H9 (cell line): ENCODE data around the gene UNC5B. TPM values are rescaled to one million over a fixed set of nuclear protein-coding genes. Genes with fewer than 3 reads are reported as not detected.

ENCODE experiments used
- DNase-seq: peaks from one replicate; pipeline ENCODE4 v3.0.0-alpha.2; 2017
- H2AFZ ChIP-seq: one replicate; pipeline ENCODE4 v1.6.1; 2013; ENCODE audit warnings: mild to moderate bottlenecking, low read length, control low read depth, moderate library complexity
- H2AK5ac ChIP-seq: 2 replicates; pipeline ENCODE4 v1.6.1; 2013; ENCODE audit warnings: low read length, control low read depth, mixed read lengths; ENCODE audit not compliant: insufficient read length
- H2BK120ac ChIP-seq: one replicate; pipeline ENCODE4 v1.6.1; 2013; ENCODE audit warnings: low read depth, mild to moderate bottlenecking, low read length, control low read depth, inconsistent platforms; ENCODE audit not compliant: poor library complexity, severe bottlenecking
- H2BK12ac ChIP-seq: 2 replicates; pipeline ENCODE4 v1.6.1; 2013; ENCODE audit warnings: low read length, control low read depth, mixed read lengths, low read depth; ENCODE audit not compliant: insufficient read length
- H2BK15ac ChIP-seq: 2 replicates; pipeline ENCODE4 v1.6.1; 2013; ENCODE audit warnings: low read depth, low read length, control low read depth
- H2BK20ac ChIP-seq: one replicate; pipeline ENCODE4 v1.6.1; 2013; ENCODE audit warnings: low read depth, mild to moderate bottlenecking, low read length, control low read depth, inconsistent platforms; ENCODE audit not compliant: poor library complexity, severe bottlenecking
- H2BK5ac ChIP-seq: 2 replicates; pipeline ENCODE4 v1.6.1; 2013; ENCODE audit warnings: low read length, control low read depth, mixed read lengths; ENCODE audit not compliant: insufficient read length
- H3K14ac ChIP-seq: 2 replicates; pipeline ENCODE4 v1.6.1; 2013; ENCODE audit warnings: low read length, control low read depth; ENCODE audit not compliant: insufficient read depth
- H3K18ac ChIP-seq: 2 replicates; pipeline ENCODE4 v1.6.1; 2013; ENCODE audit warnings: low read depth, mild to moderate bottlenecking, mixed read lengths, low read length, control low read depth; ENCODE audit not compliant: insufficient read length
- H3K23ac ChIP-seq: 2 replicates; pipeline ENCODE4 v1.6.1; 2013; ENCODE audit warnings: low read length, control low read depth, mixed read lengths, low read depth; ENCODE audit not compliant: insufficient read length
- H3K23me2 ChIP-seq: 2 replicates; pipeline ENCODE4 v1.6.1; 2013; ENCODE audit warnings: low read depth, mild to moderate bottlenecking, mixed read lengths, low read length, control low read depth; ENCODE audit not compliant: insufficient read length, poor library complexity, severe bottlenecking
- H3K27ac ChIP-seq: 2 replicates; pipeline ENCODE4 v1.5.1; 2013; ENCODE audit warnings: low read length, control low read depth, mixed read lengths, low read depth; ENCODE audit not compliant: insufficient read length
- H3K27me3 ChIP-seq: 2 replicates; pipeline ENCODE4 v1.6.1; 2013; ENCODE audit warnings: low read length, control low read depth, inconsistent platforms; ENCODE audit not compliant: insufficient read depth
- H3K4ac ChIP-seq: 2 replicates; pipeline ENCODE4 v1.6.1; 2013; ENCODE audit warnings: low read depth, mild to moderate bottlenecking, control low read depth, inconsistent platforms, low read length, moderate library complexity
- H3K4me1 ChIP-seq: 2 replicates; pipeline ENCODE4 v1.6.1; 2013; ENCODE audit warnings: low read length, control low read depth, inconsistent platforms; ENCODE audit not compliant: insufficient read depth
- H3K4me2 ChIP-seq: 2 replicates; pipeline ENCODE4 v1.6.1; 2013; ENCODE audit warnings: low read length, control low read depth, mixed read lengths; ENCODE audit not compliant: insufficient read length, insufficient read depth
- H3K56ac ChIP-seq: 2 replicates; pipeline ENCODE4 v1.6.1; 2013; ENCODE audit warnings: low read depth, mild to moderate bottlenecking, mixed read lengths, low read length, control low read depth; ENCODE audit not compliant: insufficient read length
- H3K79me1 ChIP-seq: 2 replicates; pipeline ENCODE4 v1.6.1; 2013; ENCODE audit warnings: low read depth, mild to moderate bottlenecking, moderate library complexity, low read length, control low read depth, inconsistent platforms; ENCODE audit not compliant: insufficient read depth, poor library complexity, severe bottlenecking
- H3K79me2 ChIP-seq: 2 replicates; pipeline ENCODE4 v1.6.1; 2013; ENCODE audit warnings: low read length, control low read depth, inconsistent platforms; ENCODE audit not compliant: insufficient read depth
- H3K9ac ChIP-seq: 2 replicates; pipeline ENCODE4 v1.6.1; 2013; ENCODE audit warnings: low read length, control low read depth, mixed read lengths; ENCODE audit not compliant: insufficient read length; ENCODE audit errors: extremely low read depth
- H3K9me3 ChIP-seq: one replicate; pipeline ENCODE4 v1.6.1; 2013; ENCODE audit warnings: low read depth, low read length, inconsistent platforms; ENCODE audit not compliant: control insufficient read depth
- H3T11ph ChIP-seq: one replicate; pipeline ENCODE4 v1.6.1; 2013; ENCODE audit warnings: mild to moderate bottlenecking, low read length, control low read depth, inconsistent platforms
- H4K20me1 ChIP-seq: one replicate; pipeline ENCODE4 v1.6.1; 2013; ENCODE audit not compliant: control insufficient read depth, insufficient read length, insufficient read depth
- H4K5ac ChIP-seq: 2 replicates; pipeline ENCODE4 v1.6.1; 2013; ENCODE audit warnings: low read depth, mild to moderate bottlenecking, mixed read lengths, low read length, control low read depth; ENCODE audit not compliant: insufficient read length
- H4K8ac ChIP-seq: replicated peaks from 2 replicates; pipeline ENCODE4 v1.6.1; 2013; ENCODE audit warnings: low read length, control low read depth, mixed read lengths, low read depth; ENCODE audit not compliant: insufficient read length
- H4K91ac ChIP-seq: 2 replicates; pipeline ENCODE4 v1.6.1; 2013; ENCODE audit warnings: low read depth, mild to moderate bottlenecking, moderate library complexity, mixed read lengths, low read length, control low read depth; ENCODE audit not compliant: insufficient read length
- H3K27ac Mint-ChIP-seq, 3 experiments: 2 replicates in 2 of 3; 3 replicates in 1 of 3; pipeline ENCODE4 v1.8.0; 2020 to 2021; ENCODE audit warnings: mixed read lengths in 3 of 3, mild to moderate bottlenecking in 1 of 3, moderate library complexity in 1 of 3
- H3K27me3 Mint-ChIP-seq: 2 replicates; pipeline ENCODE4 v1.8.0; 2021; ENCODE audit warnings: low read depth, mild to moderate bottlenecking, moderate library complexity, mixed read lengths
- H3K36me3 Mint-ChIP-seq, 3 experiments: 2 replicates in 2 of 3; 3 replicates in 1 of 3; pipeline ENCODE4 v1.8.0; 2020 to 2021; ENCODE audit warnings: low read depth in 3 of 3, mixed read lengths in 3 of 3; ENCODE audit not compliant: insufficient read depth in 1 of 3
- H3K4me1 Mint-ChIP-seq, 2 experiments: 2 replicates each; pipeline ENCODE4 v1.8.0; 2020; ENCODE audit warnings: mixed read lengths in 2 of 2
- H3K4me3 Mint-ChIP-seq, 2 experiments: 2 replicates in 1 of 2; 3 replicates in 1 of 2; pipeline ENCODE4 v1.8.0; 2020 to 2021; ENCODE audit warnings: mild to moderate bottlenecking in 2 of 2, mixed read lengths in 2 of 2, moderate library complexity in 1 of 2
- H3K9me3 Mint-ChIP-seq, 2 experiments: 2 replicates in 1 of 2; 3 replicates in 1 of 2; pipeline ENCODE4 v1.8.0; 2020; ENCODE audit warnings: mild to moderate bottlenecking in 2 of 2, mixed read lengths in 2 of 2, moderate library complexity in 1 of 2
- CTCF ChIP-seq: fragments of 200-600 bp; sonication (generic); conservative IDR thresholded peaks from 3 replicates; pipeline ENCODE4 v1.8.0; 2021; ENCODE audit warnings: antibody characterized with exemption, mild to moderate bottlenecking
- WGBS: extraction: QIAGEN DNeasy Blood & Tissue Kit; methylation state at CpG from one replicate; pipeline ENCODE4 v1.1.7; 2013; ENCODE audit warnings: missing lambda C conversion rate, low lambda C conversion rate, mixed read lengths; ENCODE audit not compliant: insufficient read length; ENCODE audit errors: extremely low coverage; 5-methylcytosine and 5-hydroxymethylcytosine counted together
- total RNA-seq: library from RNA; stranded (reverse); gene quantifications from 2 replicates; pipeline ENCODE4 v1.2.1, GENCODE V29; 2021

Gene UNC5B
- total RNA-seq, 1 experiment from 2014 or later = 28.4 TPM

DNA sequence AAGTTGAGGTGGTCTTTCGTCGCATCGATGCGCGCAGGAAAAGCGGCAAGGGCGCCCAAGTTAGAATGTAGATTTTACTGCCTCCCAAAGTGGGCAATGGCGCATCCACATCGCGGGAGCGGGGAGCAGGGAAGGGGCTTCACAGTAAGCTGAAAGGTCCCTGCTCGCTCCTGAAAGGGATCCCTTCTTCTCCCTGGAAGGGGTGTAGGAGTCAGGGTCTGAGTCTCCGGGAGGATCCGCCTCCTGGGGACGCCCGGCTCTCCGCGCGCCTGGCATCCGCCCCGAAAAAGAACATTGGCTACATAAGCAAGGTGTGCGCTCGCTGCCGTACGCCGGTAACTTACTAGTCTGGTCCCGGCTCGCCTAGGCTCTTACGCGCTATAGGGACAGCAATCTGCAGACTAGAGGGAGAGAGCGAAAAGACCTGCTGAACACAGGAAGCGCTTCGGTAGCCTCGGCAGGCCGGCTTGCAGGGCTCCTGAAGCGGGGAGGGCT, 804 bp downstream of the UNC5B start:
- Histone ChIP-seq H3K4me1 (peaks cover 23% of the 10 kb centered on the region), H4K20me1 (no peaks in the 10 kb centered on the region), H4K91ac (no peak overlapping the region), H3K27ac (no peak overlapping the region), H4K8ac (no peak overlapping the region), H2AK5ac (no peak overlapping the region), H2BK120ac (no peak overlapping the region), H3K56ac (no peak overlapping the region), H4K5ac (no peak overlapping the region), H3K27me3 (peaks cover 14% of the 10 kb centered on the region; the same call in 1 of the 2 replicates), H3K79me1 (no peaks in the 10 kb centered on the region), H3K9ac (peak overlapping the region; percentile 6), H2BK5ac (no peak overlapping the region), H3K14ac (0 out of 2 replicates have a peak overlapping the region, but pooled peaks have one; percentile 36), H3K23me2 (peaks cover 24% of the 10 kb centered on the region), H2BK20ac (no peak overlapping the region), H3K4me2 (peak overlapping the region; percentile 93), H3K23ac (no peak overlapping the region), H3K4ac (no peak overlapping the region), H3T11ph (no peak overlapping the region), H2AFZ (no peak overlapping the region), H3K9me3 (no peaks in the 10 kb centered on the region), H3K18ac (no peak overlapping the region), H3K79me2 (no peaks in the 10 kb centered on the region; the same call in 1 of the 2 replicates), H2BK12ac (no peak overlapping the region), H2BK15ac (no peak overlapping the region)
- no peak for TF ChIP-seq CTCF
- peak; percentile 65 for DNase-seq
- no CpG with 5 or more reads among the region's 36 CpGs for WGBS
- Mint-ChIP-seq H3K36me3 (no peaks in the 10 kb centered on the region), H3K27ac (peak overlapping the region in 1 of 3 experiments; percentile 70; a peak in 1 of 7 replicates), H3K4me3 (peak overlapping the region; percentile 82 to 91), H3K27me3 (peaks cover 55% of the 10 kb centered on the region), H3K4me1 (peaks cover 56 to 65% of the 10 kb centered on the region in 2 experiments), H3K9me3 (no peaks in the 10 kb centered on the region; a peak in 2 of 5 replicates)
